Measurements from ENCODE around the gene THTPA. TPM values are rescaled to one million over a fixed set of nuclear protein-coding genes. Genes with fewer than 3 reads are reported as not detected.

Gene THTPA
- total RNA-seq, 1 donor from 2014 or later, result 15.5 TPM

DNA sequence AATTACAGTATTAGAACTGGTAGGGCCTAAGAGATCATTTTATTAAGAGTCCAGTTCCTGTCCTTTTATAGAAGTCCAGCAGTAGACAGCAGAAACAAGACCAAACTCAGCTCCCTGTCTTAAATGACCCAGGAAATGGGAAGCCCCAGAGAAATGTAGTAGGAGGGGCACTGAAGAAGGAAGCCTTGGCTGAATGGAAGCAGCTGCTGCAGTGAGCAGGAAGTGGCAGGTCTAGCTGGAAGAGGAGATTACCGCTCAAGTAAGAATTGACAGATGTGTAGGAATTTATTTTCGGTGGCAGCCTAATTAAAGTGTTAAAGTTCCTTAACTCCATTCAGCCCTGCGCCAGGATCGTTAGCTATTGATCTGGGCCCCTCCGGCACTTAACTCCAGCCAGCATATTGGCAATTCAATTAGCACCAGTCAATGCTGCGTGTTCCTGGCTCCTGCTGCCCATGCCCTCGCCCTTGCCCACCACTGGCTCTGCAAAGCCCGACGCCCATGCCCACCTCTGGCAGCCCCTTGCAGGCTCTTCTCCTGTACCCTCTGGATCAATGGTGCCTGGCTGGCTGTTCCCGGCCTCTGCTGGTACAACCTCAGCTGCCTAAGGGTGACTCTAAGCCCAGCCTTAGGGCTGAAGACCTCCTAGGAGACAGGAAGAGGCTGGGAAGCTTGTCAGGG lies 25.6 kb upstream of the THTPA start:
- DNase-seq (no peak), ATAC-seq (no peak)
- intact Hi-C loops (cut with DNase I), result no loop called here
- Histone ChIP-seq H3K4me1 (no peaks in the 10 kb centered on the region), H3K27me3 (no peaks in the 10 kb centered on the region), H3K36me3 (no peaks in the 10 kb centered on the region), H3K9me3 (no peaks in the 10 kb centered on the region), H3K4me3 (no peak overlapping the region), H3K27ac (no peak overlapping the region)
- TF ChIP-seq, protein P1, sequence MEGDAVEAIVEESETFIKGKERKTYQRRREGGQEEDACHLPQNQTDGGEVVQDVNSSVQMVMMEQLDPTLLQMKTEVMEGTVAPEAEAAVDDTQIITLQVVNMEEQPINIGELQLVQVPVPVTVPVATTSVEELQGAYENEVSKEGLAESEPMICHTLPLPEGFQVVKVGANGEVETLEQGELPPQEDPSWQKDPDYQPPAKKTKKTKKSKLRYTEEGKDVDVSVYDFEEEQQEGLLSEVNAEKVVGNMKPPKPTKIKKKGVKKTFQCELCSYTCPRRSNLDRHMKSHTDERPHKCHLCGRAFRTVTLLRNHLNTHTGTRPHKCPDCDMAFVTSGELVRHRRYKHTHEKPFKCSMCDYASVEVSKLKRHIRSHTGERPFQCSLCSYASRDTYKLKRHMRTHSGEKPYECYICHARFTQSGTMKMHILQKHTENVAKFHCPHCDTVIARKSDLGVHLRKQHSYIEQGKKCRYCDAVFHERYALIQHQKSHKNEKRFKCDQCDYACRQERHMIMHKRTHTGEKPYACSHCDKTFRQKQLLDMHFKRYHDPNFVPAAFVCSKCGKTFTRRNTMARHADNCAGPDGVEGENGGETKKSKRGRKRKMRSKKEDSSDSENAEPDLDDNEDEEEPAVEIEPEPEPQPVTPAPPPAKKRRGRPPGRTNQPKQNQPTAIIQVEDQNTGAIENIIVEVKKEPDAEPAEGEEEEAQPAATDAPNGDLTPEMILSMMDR (IDR thresholded peaks at IDR 0.05), result no peak

DNA sequence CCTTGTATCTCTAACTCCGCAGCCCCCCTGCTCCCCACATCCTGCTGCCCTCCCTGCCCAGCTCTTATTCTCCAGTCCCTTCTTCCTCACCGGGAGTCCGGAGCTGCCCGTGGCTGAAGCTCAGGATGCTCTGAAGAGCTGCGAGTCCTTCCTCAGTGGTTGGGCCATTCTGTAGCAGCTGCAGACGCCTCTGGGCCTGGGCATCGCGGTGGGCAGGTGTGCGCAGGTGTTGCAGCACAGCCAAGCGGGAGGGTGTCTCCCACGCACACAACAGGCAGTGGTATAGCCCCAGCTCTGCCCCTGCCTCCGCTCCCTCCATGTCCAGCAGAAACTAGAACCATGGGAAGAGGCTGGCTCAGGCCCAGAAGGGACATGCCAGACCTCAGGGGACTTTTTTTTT lies 24.7 kb upstream of the THTPA start:
- TF ChIP-seq, protein P1 (IDR thresholded peaks at IDR 0.05), result no peak
- DNase-seq (no peak), ATAC-seq (no peak)
- Histone ChIP-seq H3K4me3 (no peak overlapping the region), H3K27me3 (no peaks in the 10 kb centered on the region), H3K36me3 (no peaks in the 10 kb centered on the region), H3K4me1 (no peaks in the 10 kb centered on the region), H3K9me3 (no peaks in the 10 kb centered on the region), H3K27ac (no peak overlapping the region)
- intact Hi-C loops (cut with DNase I), result no loop called here

DNA sequence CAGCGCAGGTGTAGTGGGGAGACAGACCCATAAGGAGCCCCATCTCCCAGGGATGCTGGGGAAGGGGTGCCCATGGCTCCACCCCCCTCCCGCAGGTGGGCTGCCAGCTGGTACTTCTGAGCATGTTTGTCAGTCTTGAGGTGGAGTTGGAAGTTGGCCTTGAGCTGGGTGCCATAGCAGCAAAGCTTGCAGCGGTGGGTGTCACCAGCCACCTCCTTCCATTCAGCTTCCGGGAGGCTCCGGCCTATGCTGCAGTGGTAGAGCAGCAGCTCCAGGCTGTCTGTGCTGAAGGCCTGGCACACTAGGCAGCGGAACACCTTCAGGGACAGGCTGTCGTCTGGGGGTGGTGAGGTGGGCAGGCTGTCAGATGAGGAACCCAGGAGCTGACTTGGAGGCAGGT lies 23.4 kb upstream of the THTPA start:
- ATAC-seq (no peak), DNase-seq (no peak)
- intact Hi-C loops (cut with DNase I), result no loop called here

DNA sequence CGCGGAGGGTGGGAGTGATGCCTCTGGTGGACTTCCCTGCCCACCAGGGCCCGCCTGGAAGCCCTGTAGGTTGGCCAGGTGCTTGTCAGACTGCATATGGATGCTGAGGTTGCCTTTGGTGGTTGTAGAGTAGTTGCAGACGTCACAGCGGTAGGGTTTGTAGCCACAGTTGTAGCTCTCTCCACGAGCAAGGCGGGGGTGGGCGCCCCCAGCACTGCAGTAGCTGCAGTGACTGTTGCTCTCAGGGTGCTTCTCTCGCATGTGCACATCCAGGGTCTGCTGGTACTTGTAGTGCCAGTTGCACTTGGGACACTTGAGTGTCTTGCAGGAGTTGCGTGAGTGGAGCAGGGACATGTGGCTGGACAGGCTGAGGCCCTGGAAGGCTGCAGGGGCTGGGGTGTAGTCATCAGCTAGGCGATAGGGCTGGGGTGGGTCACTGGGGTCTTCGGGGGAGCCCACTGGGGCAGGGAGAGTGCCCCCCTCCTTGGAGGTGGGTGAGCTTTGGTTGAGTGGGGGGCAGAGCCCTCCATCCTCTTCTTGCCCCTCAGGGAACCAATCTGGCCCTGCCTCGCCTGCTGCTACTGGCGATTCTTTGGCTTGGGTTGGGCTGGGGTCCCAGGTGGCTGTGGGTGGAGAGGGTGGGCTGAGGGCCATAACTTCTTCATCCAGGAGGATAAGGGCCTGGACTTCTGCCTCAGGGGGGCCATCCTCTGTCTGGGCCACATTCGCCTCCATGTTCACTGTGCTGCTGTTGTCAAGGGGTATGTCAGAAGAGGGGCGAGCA lies 22.2 kb upstream of the THTPA start:
- no peaks in the 10 kb centered on the region for H3K9me3 ChIP-seq
- ATAC-seq, result no peak
- DNase-seq, result no peak

More for the DNA sequence above, 23.4 kb upstream of the THTPA start:
- Histone ChIP-seq H3K27ac (no peak overlapping the region), H3K36me3 (no peaks in the 10 kb centered on the region), H3K9me3 (no peaks in the 10 kb centered on the region), H3K27me3 (no peaks in the 10 kb centered on the region), H3K4me1 (no peaks in the 10 kb centered on the region), H3K4me3 (no peak overlapping the region)
- TF ChIP-seq, protein P1 (IDR thresholded peaks at IDR 0.05), result no peak

DNA sequence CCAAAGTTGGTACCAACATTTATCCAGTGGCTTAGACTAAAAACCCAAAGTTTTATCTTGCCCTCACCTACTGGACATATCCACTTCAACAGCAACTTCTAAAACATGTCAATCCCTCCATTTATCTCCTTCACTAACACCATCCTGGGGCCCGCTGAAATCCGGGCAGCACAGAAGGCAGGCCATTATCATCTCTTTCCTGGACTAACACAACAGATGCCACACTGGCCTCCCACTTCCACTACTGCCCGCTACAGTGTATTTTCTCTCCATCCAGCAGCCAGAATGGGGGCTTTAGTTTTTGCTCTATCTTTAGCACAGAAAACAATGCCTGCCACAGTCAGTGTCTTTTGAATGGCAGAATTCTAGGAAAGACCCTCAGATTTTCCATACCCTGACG lies 20.1 kb upstream of the THTPA start:
- Histone ChIP-seq H3K4me1 (no peaks in the 10 kb centered on the region), H3K27ac (no peak overlapping the region), H3K27me3 (no peaks in the 10 kb centered on the region), H3K4me3 (no peak overlapping the region), H3K36me3 (no peaks in the 10 kb centered on the region), H3K9me3 (no peaks in the 10 kb centered on the region)
- TF ChIP-seq, protein P1 (IDR thresholded peaks at IDR 0.05), result no peak
- ATAC-seq (no peak), DNase-seq (no peak)
- intact Hi-C loops (cut with DNase I), result no loop called here

More for the DNA sequence above, 22.2 kb upstream of the THTPA start:
- TF ChIP-seq, protein P1 (IDR thresholded peaks at IDR 0.05), result no peak
- H3K27ac ChIP-seq, result no peak overlapping the region
- H3K4me1 ChIP-seq, result no peaks in the 10 kb centered on the region
- H3K36me3 ChIP-seq, result no peaks in the 10 kb centered on the region
- no peak overlapping the region for H3K4me3 ChIP-seq
- no peaks in the 10 kb centered on the region for H3K27me3 ChIP-seq
- intact Hi-C loops (cut with DNase I), result no loop called here

All from upper lobe of right lung (tissue), 1 donor.